GM18873 (cell line): ENCODE data around the gene AP1G2.

ENCODE experiments used
- ATAC-seq: cut with Tn5 transposase; IDR thresholded peaks from one replicate; pipeline ENCODE4 v1.9.1; 2021; ENCODE audit warnings: mild to moderate bottlenecking, moderate library complexity, moderate number of reproducible peaks; ENCODE audit not compliant: unreplicated experiment, low FRiP score

The AP1G2 gene

GRCh38 chr14:23558346-23559009, 9.1 kb downstream of the AP1G2 start:
- no peak for ATAC-seq

DNA sequence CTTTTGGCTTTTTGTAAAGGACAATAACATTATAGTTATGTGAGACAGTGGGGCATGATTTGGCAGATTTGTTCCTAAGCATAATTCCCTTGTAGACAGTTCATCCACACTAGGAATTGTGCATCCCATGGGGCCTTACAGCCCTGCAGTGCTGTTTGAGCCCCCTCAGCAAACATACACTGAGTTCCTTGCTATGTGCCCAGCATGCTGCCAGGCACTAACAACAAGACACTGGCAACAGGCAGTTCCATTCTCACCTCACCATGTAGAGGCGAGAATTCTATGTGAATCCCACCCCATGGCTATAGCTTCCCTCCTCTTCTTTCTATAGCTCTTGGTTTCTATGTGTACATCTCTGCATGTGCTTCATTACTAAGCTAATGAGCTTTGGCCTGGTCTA, 9.6 kb downstream of the AP1G2 start:
- ATAC-seq = no peak

GRCh38 chr14:23557521-23557920, 10.1 kb downstream of the AP1G2 start:
- ATAC-seq = no peak

DNA sequence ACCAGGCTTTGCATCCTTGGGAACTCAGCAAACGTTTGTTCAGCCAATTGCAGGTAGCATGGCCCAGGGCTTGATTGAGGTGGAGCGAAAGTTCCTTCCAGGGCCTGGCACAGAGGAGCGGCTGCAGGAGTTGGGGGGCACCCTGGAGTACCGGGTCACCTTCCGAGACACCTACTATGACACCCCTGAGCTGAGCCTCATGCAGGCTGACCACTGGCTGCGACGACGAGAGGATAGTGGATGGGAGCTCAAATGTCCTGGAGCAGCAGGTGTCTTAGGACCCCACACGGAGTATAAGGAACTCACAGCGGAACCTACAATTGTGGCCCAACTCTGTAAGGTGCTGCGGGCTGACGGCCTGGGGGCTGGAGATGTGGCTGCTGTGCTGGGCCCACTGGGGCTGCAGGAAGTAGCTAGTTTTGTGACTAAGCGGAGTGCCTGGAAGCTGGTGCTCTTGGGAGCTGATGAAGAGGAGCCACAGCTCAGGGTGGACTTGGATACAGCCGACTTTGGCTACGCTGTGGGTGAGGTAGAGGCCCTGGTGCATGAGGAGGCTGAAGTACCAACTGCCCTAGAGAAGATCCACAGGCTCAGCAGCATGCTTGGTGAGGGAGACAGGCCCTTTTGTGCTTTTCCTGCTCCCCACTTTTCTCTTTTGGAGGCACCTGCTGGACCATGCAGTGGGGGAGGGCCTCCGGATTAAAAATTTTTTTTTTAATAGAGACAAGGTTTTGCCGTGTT, 10.7 kb downstream of the AP1G2 start:
- no peak for ATAC-seq

DNA sequence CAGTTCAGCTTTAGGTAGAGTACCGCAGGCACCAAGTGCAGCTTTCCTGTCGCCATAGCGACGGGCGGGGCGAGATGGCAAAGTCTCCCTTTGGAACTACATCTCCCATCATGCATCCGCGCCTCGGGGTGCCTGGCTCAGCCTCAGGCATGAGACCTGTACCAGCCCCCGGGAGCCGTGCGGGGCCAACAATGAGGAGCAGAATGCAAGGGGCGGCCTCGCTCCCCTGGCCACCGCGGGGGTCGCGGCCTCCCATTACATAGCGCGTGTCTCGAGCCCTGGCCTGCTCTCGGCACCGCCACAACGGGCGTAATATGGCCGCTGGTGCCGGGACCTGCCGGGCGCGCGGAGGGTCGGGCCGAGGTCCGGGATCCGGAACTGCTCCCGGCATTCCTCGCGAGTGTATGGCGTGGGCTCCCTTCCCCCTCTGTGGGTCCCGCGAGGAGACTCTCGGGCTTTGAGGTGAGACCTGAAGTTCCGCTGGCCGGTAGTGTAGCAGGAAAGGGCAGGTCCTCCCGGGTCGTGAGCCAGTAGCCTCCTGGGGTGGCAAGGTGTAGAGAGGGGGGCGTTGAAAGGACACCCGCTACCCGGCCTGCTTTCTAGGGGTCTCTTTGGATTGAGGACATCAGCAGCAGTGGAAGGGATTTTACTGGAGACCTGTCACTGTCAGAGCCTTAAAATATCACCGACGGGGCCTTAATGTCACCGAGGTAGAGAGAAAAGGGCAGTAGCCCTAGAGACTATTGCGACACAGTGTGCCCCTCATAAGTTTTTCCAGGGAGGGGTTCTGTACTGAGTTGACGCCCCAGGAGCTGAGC, 11.5 kb downstream of the AP1G2 start, which contains the start of gene THTPA:
THTPA (plus strand) TSS at position 390 of the 818 bp plus-strand sequence. CDS start 487 bp downstream, outside the sequence.
- peak; percentile 87 for ATAC-seq

- no peak for ATAC-seq
Observed at GRCh38 chr14:23555533-23555881, 12.1 kb downstream of the AP1G2 start.

- ATAC-seq = no peak
Observed at GRCh38 chr14:23551266-23552028, 16.1 kb downstream of the AP1G2 start, which contains the start of gene ZFHX2. TSS of gene ZFHX2 (minus strand) at chr14:23551765. CDS start at chr14:23535325, 16,440 bp downstream.

DNA sequence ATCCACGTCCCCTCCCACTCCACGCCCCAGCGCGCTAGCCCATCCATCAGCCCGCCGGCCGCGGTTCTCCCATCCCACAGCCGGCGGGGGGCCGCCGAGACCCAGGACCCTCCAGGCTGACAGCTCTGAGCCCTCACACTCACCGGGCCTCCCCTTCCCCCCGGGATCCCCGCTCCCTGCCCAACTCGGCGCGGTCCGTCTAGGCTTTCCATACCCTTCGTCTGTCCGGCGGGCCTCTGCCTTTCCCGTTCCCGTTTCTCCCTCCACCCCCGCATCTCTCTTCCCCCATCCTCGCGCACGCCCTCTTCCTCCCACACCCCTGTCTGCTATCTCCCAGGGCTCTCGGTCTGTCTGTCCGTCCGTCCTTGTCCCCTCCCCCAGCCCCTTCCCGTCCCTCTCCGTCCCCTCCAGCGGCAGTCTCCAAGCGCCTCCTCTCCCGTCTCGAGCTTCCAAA, 16.8 kb downstream of the AP1G2 start:
- ATAC-seq = no peak

GRCh38 chr14:23550131-23550811, 17.3 kb downstream of the AP1G2 start:
- no peak for ATAC-seq

DNA sequence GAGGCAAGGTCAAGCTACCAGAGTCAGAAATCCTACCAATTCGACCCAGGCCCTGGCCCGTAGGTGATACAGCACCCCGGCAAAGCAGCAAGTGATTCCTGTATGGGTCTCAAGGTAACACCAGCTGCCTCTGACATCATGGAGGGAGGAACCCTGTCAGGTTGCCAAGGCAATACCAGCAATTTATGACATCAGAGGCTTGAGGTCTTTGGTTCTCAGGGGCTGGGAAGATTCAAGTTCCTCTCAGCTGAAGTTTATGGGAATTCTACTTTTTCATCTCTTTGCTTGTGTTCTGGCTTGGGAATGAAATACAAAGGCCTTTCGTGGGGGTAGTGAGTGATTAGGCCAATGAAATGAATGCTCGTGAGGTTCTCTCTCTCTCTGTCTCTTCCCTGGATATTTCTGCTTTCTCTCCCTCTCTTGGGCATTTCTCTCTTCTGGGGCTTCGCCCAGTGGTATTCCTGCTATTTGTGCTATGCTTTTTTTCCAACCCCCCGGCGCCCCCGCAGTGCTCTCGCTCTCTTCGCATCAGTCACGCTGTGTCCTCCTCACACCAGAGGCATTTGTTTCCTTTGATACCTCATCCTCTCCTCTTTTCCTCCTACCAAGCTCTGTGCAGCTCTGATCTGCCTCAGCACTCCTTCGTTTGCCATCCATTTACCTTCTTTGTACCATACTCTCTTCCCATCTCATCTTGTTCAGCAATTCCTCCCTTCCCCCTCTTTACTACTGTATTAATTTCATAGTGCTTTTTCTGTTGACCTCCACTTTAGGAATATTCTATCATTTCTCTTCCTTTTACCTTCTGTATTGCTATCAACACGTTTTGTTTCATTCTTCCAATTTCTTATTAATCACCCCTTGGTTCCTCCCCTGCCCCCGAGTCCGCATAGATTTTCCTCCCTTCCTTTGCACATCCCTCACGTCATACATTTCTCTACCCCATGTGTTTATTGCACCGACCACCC, 19.0 kb downstream of the AP1G2 start:
- no peak for ATAC-seq

- no peak for ATAC-seq
Observed at GRCh38 chr14:23547924-23548323, 19.7 kb downstream of the AP1G2 start.

DNA sequence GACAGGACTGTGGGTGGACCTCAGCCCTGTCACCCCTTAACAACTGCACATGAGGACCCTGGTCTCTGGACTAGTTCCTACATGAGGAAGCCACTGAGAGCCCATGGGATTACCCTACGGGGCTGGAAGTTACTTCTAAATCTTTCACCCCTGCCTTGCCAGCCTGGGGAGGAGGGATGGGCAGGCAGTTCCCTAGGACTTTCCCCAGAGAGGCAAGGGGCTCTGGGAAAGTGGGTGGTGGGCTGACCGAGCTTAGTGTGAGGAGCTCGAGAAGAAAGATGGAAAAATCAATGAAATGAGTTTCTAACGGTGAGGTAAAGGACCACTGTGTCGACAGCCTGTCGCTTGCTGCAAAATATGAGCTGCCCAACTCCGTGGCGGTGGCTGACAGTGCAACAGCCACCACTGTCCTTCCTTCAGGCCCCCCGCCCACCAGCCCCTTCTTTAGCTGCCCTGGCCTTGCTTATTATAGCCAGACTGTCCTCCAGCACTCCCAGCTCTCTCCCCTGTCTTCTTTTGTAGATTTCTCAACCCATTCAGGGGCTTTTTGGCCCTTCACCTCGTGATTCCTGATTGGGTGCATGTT, 21.0 kb downstream of the AP1G2 start:
- ATAC-seq = no peak

GRCh38 chr14:23545740-23546365, 21.7 kb downstream of the AP1G2 start:
- no peak for ATAC-seq

- no peak for ATAC-seq
Observed at GRCh38 chr14:23544511-23545447, 22.8 kb downstream of the AP1G2 start.

- no peak for ATAC-seq
Observed at GRCh38 chr14:23543403-23543802, 24.2 kb downstream of the AP1G2 start.

- no peak for ATAC-seq
Observed at GRCh38 chr14:23542261-23542660, 25.3 kb downstream of the AP1G2 start.

DNA sequence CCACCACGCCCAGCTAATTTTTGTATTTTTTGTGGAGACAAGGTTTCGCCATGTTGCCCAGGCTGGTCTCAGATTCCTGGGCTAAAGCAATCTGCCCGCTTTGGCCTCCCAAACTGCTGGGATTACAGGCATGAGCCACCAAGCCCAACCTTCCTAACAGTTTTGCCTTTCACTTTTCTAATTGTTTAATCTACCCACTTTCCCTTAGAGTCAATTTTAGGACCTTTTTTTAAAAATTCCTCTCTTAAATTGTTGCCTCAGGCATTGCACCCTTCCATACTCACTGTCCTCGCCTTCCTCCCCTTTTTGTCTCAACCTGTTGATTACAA, 27.5 kb downstream of the AP1G2 start:
- ATAC-seq = no peak
